ENCODE measurements around the gene NUB1. TPM values are rescaled to one million over a fixed set of nuclear protein-coding genes. Genes with fewer than 3 reads are reported as not detected.

Gene NUB1
- total and polyA plus RNA-seq, 5 donors from 2014 or later: 51.0 to 65.2 (median 53.8) TPM

GRCh38 chr7:151387161-151388006 lies 45.8 kb downstream of the NUB1 start:
- DNase-seq (no peak), ATAC-seq (ENCODE audit: low read depth in 2 of 2) (no peak)
- H3K9me3 ChIP-seq (ENCODE audit: control insufficient read depth in 2 of 2, low read length in 2 of 2): no peaks in the 10 kb centered on the region
- peaks cover 3% of the 10 kb centered on the region for H3K4me1 ChIP-seq (ENCODE audit: control insufficient read depth, insufficient read depth, low read length, poor library complexity, severe bottlenecking)
- Mint-ChIP-seq H3K27me3 (peaks cover 28% of the 10 kb centered on the region), H3K4me3 (no peak overlapping the region), H3K27ac (no peak overlapping the region), H3K4me1 (peaks cover 0 to 7% (median 1%) of the 10 kb centered on the region in 4 donors), H3K9me3 (no peaks in the 10 kb centered on the region), H3K36me3 (peaks cover 5% of the 10 kb centered on the region)
- H3K4me3 ChIP-seq (ENCODE audit: low read depth, low read length): no peak overlapping the region
- no peak overlapping the region for H3K27ac ChIP-seq (ENCODE audit: insufficient read depth, low read length, poor library complexity, severe bottlenecking)
- H3K36me3 ChIP-seq (ENCODE audit: control insufficient read depth, insufficient read depth, low read length): no peaks in the 10 kb centered on the region
- peaks cover 8% of the 10 kb centered on the region for H3K27me3 ChIP-seq (ENCODE audit: control insufficient read depth, insufficient read depth, low read length)

GRCh38 chr7:151388007-151388297 lies 46.3 kb downstream of the NUB1 start:
- Histone ChIP-seq H3K9me3 (ENCODE audit: control insufficient read depth in 2 of 2, low read length in 2 of 2) (no peaks in the 10 kb centered on the region), H3K27ac (ENCODE audit: insufficient read depth, low read length, poor library complexity, severe bottlenecking) (no peak overlapping the region), H3K4me3 (ENCODE audit: low read depth, low read length) (no peak overlapping the region), H3K27me3 (ENCODE audit: control insufficient read depth, insufficient read depth, low read length) (peaks cover 4% of the 10 kb centered on the region), H3K36me3 (ENCODE audit: control insufficient read depth, insufficient read depth, low read length) (no peaks in the 10 kb centered on the region), H3K4me1 (ENCODE audit: control insufficient read depth, insufficient read depth, low read length, poor library complexity, severe bottlenecking) (no peaks in the 10 kb centered on the region)
- Mint-ChIP-seq H3K27ac (no peak overlapping the region), H3K27me3 (peaks cover 25% of the 10 kb centered on the region), H3K9me3 (no peaks in the 10 kb centered on the region), H3K4me3 (no peak overlapping the region), H3K4me1 (peaks cover 0 to 2% (median 0%) of the 10 kb centered on the region in 4 donors), H3K36me3 (peaks cover 5% of the 10 kb centered on the region)
- DNase-seq (no peak), ATAC-seq (ENCODE audit: low read depth in 2 of 2) (no peak)

- H3K27me3 ChIP-seq (ENCODE audit: control insufficient read depth, insufficient read depth, low read length): peaks cover 4% of the 10 kb centered on the region
- H3K4me3 ChIP-seq (ENCODE audit: low read depth, low read length): no peak overlapping the region
- no peak for ATAC-seq (ENCODE audit: low read depth in 2 of 2)
- H3K36me3 ChIP-seq (ENCODE audit: control insufficient read depth, insufficient read depth, low read length): no peaks in the 10 kb centered on the region
- Mint-ChIP-seq H3K9me3 (no peaks in the 10 kb centered on the region), H3K27me3 (peaks cover 21% of the 10 kb centered on the region), H3K4me1 (peaks cover 0 to 2% (median 0%) of the 10 kb centered on the region in 4 donors), H3K27ac (no peak overlapping the region), H3K4me3 (no peak overlapping the region), H3K36me3 (peaks cover 5% of the 10 kb centered on the region)
- no peak overlapping the region for H3K27ac ChIP-seq (ENCODE audit: insufficient read depth, low read length, poor library complexity, severe bottlenecking)
- no peaks in the 10 kb centered on the region for H3K9me3 ChIP-seq (ENCODE audit: control insufficient read depth in 2 of 2, low read length in 2 of 2)
- H3K4me1 ChIP-seq (ENCODE audit: control insufficient read depth, insufficient read depth, low read length, poor library complexity, severe bottlenecking): no peaks in the 10 kb centered on the region
- DNase-seq: no peak
These were observed 46.8 kb downstream of the NUB1 start for GRCh38 chr7:151388430-151388829.

GRCh38 chr7:151389096-151389767 lies 47.6 kb downstream of the NUB1 start:
- no peak overlapping the region for H3K4me3 ChIP-seq (ENCODE audit: low read depth, low read length)
- H3K9me3 Mint-ChIP-seq: no peaks in the 10 kb centered on the region
- no peak overlapping the region for H3K27ac Mint-ChIP-seq
- H3K36me3 Mint-ChIP-seq: peaks cover 2% of the 10 kb centered on the region
- H3K27ac ChIP-seq (ENCODE audit: insufficient read depth, low read length, poor library complexity, severe bottlenecking): no peak overlapping the region
- no peaks in the 10 kb centered on the region for H3K4me1 ChIP-seq (ENCODE audit: control insufficient read depth, insufficient read depth, low read length, poor library complexity, severe bottlenecking)
- no peaks in the 10 kb centered on the region for H3K27me3 ChIP-seq (ENCODE audit: control insufficient read depth, insufficient read depth, low read length)
- DNase-seq (no peak), ATAC-seq (ENCODE audit: low read depth in 2 of 2) (no peak)
- H3K4me1 Mint-ChIP-seq: peaks cover 0 to 2% (median 0%) of the 10 kb centered on the region in 4 donors
- H3K4me3 Mint-ChIP-seq: no peak overlapping the region
- no peaks in the 10 kb centered on the region for H3K36me3 ChIP-seq (ENCODE audit: control insufficient read depth, insufficient read depth, low read length)
- H3K27me3 Mint-ChIP-seq: peaks cover 15% of the 10 kb centered on the region
- H3K9me3 ChIP-seq (ENCODE audit: control insufficient read depth in 2 of 2, low read length in 2 of 2): no peaks in the 10 kb centered on the region

GRCh38 chr7:151389768-151390597 lies 48.4 kb downstream of the NUB1 start:
- Mint-ChIP-seq H3K27ac (no peak overlapping the region), H3K4me3 (no peak overlapping the region), H3K27me3 (peaks cover 10% of the 10 kb centered on the region), H3K4me1 (peaks cover 0 to 2% (median 0%) of the 10 kb centered on the region in 4 donors), H3K36me3 (no peaks in the 10 kb centered on the region), H3K9me3 (no peaks in the 10 kb centered on the region)
- DNase-seq (no peak), ATAC-seq (ENCODE audit: low read depth in 2 of 2) (no peak)
- H3K36me3 ChIP-seq (ENCODE audit: control insufficient read depth, insufficient read depth, low read length): no peaks in the 10 kb centered on the region
- no peaks in the 10 kb centered on the region for H3K27me3 ChIP-seq (ENCODE audit: control insufficient read depth, insufficient read depth, low read length)
- no peak overlapping the region for H3K27ac ChIP-seq (ENCODE audit: insufficient read depth, low read length, poor library complexity, severe bottlenecking)
- no peak overlapping the region for H3K4me3 ChIP-seq (ENCODE audit: low read depth, low read length)
- H3K9me3 ChIP-seq (ENCODE audit: control insufficient read depth in 2 of 2, low read length in 2 of 2): no peaks in the 10 kb centered on the region
- H3K4me1 ChIP-seq (ENCODE audit: control insufficient read depth, insufficient read depth, low read length, poor library complexity, severe bottlenecking): no peaks in the 10 kb centered on the region

- DNase-seq (no peak), ATAC-seq (ENCODE audit: low read depth in 2 of 2) (no peak)
- no peak overlapping the region for H3K27ac Mint-ChIP-seq
- H3K36me3 Mint-ChIP-seq: no peaks in the 10 kb centered on the region
- H3K27me3 Mint-ChIP-seq: peaks cover 10% of the 10 kb centered on the region
- Histone ChIP-seq H3K4me3 (ENCODE audit: low read depth, low read length) (no peak overlapping the region), H3K4me1 (ENCODE audit: control insufficient read depth, insufficient read depth, low read length, poor library complexity, severe bottlenecking) (no peaks in the 10 kb centered on the region), H3K9me3 (ENCODE audit: control insufficient read depth in 2 of 2, low read length in 2 of 2) (no peaks in the 10 kb centered on the region), H3K27ac (ENCODE audit: insufficient read depth, low read length, poor library complexity, severe bottlenecking) (no peak overlapping the region), H3K36me3 (ENCODE audit: control insufficient read depth, insufficient read depth, low read length) (no peaks in the 10 kb centered on the region), H3K27me3 (ENCODE audit: control insufficient read depth, insufficient read depth, low read length) (no peaks in the 10 kb centered on the region)
- peaks cover 0 to 5% (median 0%) of the 10 kb centered on the region in 4 donors for H3K4me1 Mint-ChIP-seq
- H3K4me3 Mint-ChIP-seq: peak overlapping the region in 1 of 4 donors; percentile 5
- no peaks in the 10 kb centered on the region for H3K9me3 Mint-ChIP-seq
These were observed 49.2 kb downstream of the NUB1 start for GRCh38 chr7:151390598-151391357.

GRCh38 chr7:151391358-151391730 lies 49.7 kb downstream of the NUB1 start:
- Mint-ChIP-seq H3K4me1 (peaks cover 0 to 5% (median 0%) of the 10 kb centered on the region in 4 donors), H3K9me3 (no peaks in the 10 kb centered on the region), H3K27me3 (peaks cover 10% of the 10 kb centered on the region), H3K4me3 (no peak overlapping the region), H3K27ac (no peak overlapping the region), H3K36me3 (no peaks in the 10 kb centered on the region)
- H3K36me3 ChIP-seq (ENCODE audit: control insufficient read depth, insufficient read depth, low read length): no peaks in the 10 kb centered on the region
- ATAC-seq (ENCODE audit: low read depth in 2 of 2) (no peak), DNase-seq (no peak)
- no peaks in the 10 kb centered on the region for H3K27me3 ChIP-seq (ENCODE audit: control insufficient read depth, insufficient read depth, low read length)
- no peak overlapping the region for H3K27ac ChIP-seq (ENCODE audit: insufficient read depth, low read length, poor library complexity, severe bottlenecking)
- H3K9me3 ChIP-seq (ENCODE audit: control insufficient read depth in 2 of 2, low read length in 2 of 2): no peaks in the 10 kb centered on the region
- H3K4me1 ChIP-seq (ENCODE audit: control insufficient read depth, insufficient read depth, low read length, poor library complexity, severe bottlenecking): no peaks in the 10 kb centered on the region
- no peak overlapping the region for H3K4me3 ChIP-seq (ENCODE audit: low read depth, low read length)
